ENCODE data around the gene TEDC1.
A peak's percentile ranks its signal among the peaks of the same experiment; 100 is the strongest.

TEDC1 gene

GRCh38 chr14:105474483-105475268, 16.4 kb upstream of the TEDC1 start, which contains the start of gene CRIP2:
Gene CRIP2, plus strand, starts transcription at chr14:105474821. Its CDS starts 42 bp downstream, at chr14:105474863.
- no peak for DNase-seq

GRCh38 chr14:105475269-105476096, 15.6 kb upstream of the TEDC1 start:
- no peak for DNase-seq

- no peak for DNase-seq
Measured at GRCh38 chr14:105476097-105476830, 14.8 kb upstream of the TEDC1 start.

GRCh38 chr14:105476831-105477659, 14.0 kb upstream of the TEDC1 start:
- no peak for DNase-seq

- no peak for DNase-seq
Measured at GRCh38 chr14:105477660-105478397, 13.2 kb upstream of the TEDC1 start.

- no peak for DNase-seq
Measured at GRCh38 chr14:105478398-105479251, 12.4 kb upstream of the TEDC1 start.

GRCh38 chr14:105479431-105480158, 11.5 kb upstream of the TEDC1 start:
- no peak for DNase-seq

GRCh38 chr14:105480199-105480746, 10.8 kb upstream of the TEDC1 start:
- DNase-seq: no peak

- DNase-seq: peak; percentile 93
Measured at GRCh38 chr14:105480807-105481801, 9.9 kb upstream of the TEDC1 start.

GRCh38 chr14:105481886-105482457, 9.1 kb upstream of the TEDC1 start:
- peak; percentile 94 for DNase-seq

- no peak for DNase-seq
Measured at GRCh38 chr14:105482486-105483110, 8.4 kb upstream of the TEDC1 start.

- DNase-seq: no peak
Measured at GRCh38 chr14:105483300-105484068, 7.6 kb upstream of the TEDC1 start.

GRCh38 chr14:105484069-105484996, 6.7 kb upstream of the TEDC1 start:
- DNase-seq: no peak

- DNase-seq: no peak
Measured at GRCh38 chr14:105484997-105485393, 6.1 kb upstream of the TEDC1 start.

GRCh38 chr14:105485739-105486162, 5.3 kb upstream of the TEDC1 start:
- peak; percentile 65 for DNase-seq

Data from activated CD4-positive, alpha-beta T cell treated with anti-CD3 and anti-CD28 coated beads for 48 hours (primary cell).